ENCODE measurements around the gene FDXR. TPM values are rescaled to one million over a fixed set of nuclear protein-coding genes. Genes with fewer than 3 reads are reported as not detected.

FDXR gene
- total and polyA plus RNA-seq, 12 donors = 2.4 to 6.3 (median 3.9) TPM

GRCh38 chr17:74853669-74854068, 19.1 kb downstream of the FDXR start:
- no peak overlapping the region for H3K4me3 ChIP-seq
- DNase-seq = no peak
- no peaks in the 10 kb centered on the region for H3K9me3 ChIP-seq
- no peak overlapping the region for H3K27ac ChIP-seq
- H3K4me1 ChIP-seq = peaks cover 0 to 10% (median 0%) of the 10 kb centered on the region in 9 donors
- H3K36me3 ChIP-seq = no peaks in the 10 kb centered on the region
- ATAC-seq = no peak
- WGBS, 2 donors = 82 to 92% methylated on average over 8 of the region's 8 CpGs
- peaks cover 16 to 89% (median 79%) of the 10 kb centered on the region in 7 donors for H3K27me3 ChIP-seq
- intact Hi-C loops (cut with DNase I) = no loop called here
- no peak for TF ChIP-seq CTCF (IDR thresholded peaks at IDR 0.05)

- DNase-seq = no peak
- no peak overlapping the region for H3K27ac ChIP-seq
- H3K36me3 ChIP-seq = no peaks in the 10 kb centered on the region
- TF ChIP-seq CTCF (IDR thresholded peaks at IDR 0.05) = no peak
- peaks cover 16 to 83% (median 75%) of the 10 kb centered on the region in 7 donors for H3K27me3 ChIP-seq
- intact Hi-C loops (cut with DNase I) = no loop called here
- no peak for ATAC-seq
- peaks cover 0 to 10% (median 0%) of the 10 kb centered on the region in 9 donors for H3K4me1 ChIP-seq
- H3K9me3 ChIP-seq = no peaks in the 10 kb centered on the region
- H3K4me3 ChIP-seq = no peak overlapping the region
- WGBS, 2 donors = 24 to 31% methylated on average over 9 of the region's 9 CpGs
Measured at GRCh38 chr17:74853048-74853397, 19.8 kb downstream of the FDXR start.

- WGBS, 2 donors = 12 to 14% methylated on average over 70 to 75 of the region's 76 CpGs
- H3K27me3 ChIP-seq = peaks cover 16 to 77% (median 72%) of the 10 kb centered on the region in 7 donors
Measured at GRCh38 chr17:74852237-74853047, 20.4 kb downstream of the FDXR start.

More at GRCh38 chr17:74852237-74853047, 20.4 kb downstream of the FDXR start:
- Histone ChIP-seq H3K4me3 (no peak overlapping the region), H3K4me1 (peaks cover 0 to 10% (median 0%) of the 10 kb centered on the region in 9 donors), H3K27ac (no peak overlapping the region), H3K36me3 (no peaks in the 10 kb centered on the region), H3K9me3 (no peaks in the 10 kb centered on the region)
- no peak for DNase-seq
- no peak for TF ChIP-seq CTCF (IDR thresholded peaks at IDR 0.05)
- intact Hi-C loops (cut with DNase I) = no loop called here
- peak in 1 of 8 donors; percentile 8 for ATAC-seq
